OCI-LY3 (cell line): ENCODE results near the gene MCF2L2.

Experiments used
- EZH2phosphoT487 ChIP-seq: fragments of 200-600 bp; shearing (Covaris generic); IDR thresholded peaks from 2 replicates; pipeline ENCODE4 v1.6.1; 2018; ENCODE audit warnings: antibody characterized with exemption, mixed run types, low read depth
- TF ChIP-seq, protein P1 (sequence below): fragments of 200-600, 300-600 bp; sonication (generic); IDR thresholded peaks from 2 replicates; pipeline ENCODE4 v1.5.1; 2014; ENCODE audit warnings: antibody characterized with exemption, low read length, low read depth

DNA sequence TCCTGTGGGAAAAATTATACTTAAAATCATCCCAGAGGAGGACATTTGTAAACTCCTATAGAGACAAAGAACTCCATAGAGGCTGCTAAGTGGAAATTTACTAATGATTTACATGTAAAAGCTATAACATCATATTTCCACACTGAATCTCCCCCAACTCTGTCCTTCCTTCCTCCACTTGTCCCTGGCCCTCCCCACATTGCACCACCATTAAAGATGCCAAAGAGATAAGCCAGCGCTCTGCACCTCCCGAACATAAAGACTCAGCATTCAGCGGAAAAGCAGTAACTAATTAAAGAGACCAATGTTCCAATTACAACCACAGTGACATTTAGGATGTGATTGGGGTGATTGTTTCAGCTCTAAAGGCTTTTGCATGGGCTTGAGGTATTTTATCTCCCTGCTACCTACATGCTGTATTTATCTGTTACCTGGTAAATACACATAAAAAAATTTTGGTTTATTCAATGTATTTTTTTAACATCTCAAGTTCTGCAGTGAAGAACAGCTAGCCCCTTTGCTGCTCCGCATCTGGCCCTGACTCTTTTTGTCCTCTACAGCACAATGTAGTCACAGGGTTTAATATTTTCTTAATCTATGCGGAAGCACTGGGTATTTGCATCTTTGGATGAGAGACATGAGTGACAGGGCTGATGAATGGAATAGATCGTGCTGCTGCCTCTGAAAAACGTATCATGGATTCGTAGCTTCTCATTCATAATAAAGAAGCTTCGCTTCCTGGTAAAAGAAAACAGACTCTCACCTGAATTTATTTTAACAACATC lies 210.7 kb downstream of the MCF2L2 start:
- TF ChIP-seq, protein P1, sequence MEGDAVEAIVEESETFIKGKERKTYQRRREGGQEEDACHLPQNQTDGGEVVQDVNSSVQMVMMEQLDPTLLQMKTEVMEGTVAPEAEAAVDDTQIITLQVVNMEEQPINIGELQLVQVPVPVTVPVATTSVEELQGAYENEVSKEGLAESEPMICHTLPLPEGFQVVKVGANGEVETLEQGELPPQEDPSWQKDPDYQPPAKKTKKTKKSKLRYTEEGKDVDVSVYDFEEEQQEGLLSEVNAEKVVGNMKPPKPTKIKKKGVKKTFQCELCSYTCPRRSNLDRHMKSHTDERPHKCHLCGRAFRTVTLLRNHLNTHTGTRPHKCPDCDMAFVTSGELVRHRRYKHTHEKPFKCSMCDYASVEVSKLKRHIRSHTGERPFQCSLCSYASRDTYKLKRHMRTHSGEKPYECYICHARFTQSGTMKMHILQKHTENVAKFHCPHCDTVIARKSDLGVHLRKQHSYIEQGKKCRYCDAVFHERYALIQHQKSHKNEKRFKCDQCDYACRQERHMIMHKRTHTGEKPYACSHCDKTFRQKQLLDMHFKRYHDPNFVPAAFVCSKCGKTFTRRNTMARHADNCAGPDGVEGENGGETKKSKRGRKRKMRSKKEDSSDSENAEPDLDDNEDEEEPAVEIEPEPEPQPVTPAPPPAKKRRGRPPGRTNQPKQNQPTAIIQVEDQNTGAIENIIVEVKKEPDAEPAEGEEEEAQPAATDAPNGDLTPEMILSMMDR, result no peak
- no peak for TF ChIP-seq EZH2phosphoT487
